Activated CD4-positive, alpha-beta T cell treated with anti-CD3 and anti-CD28 coated beads, Interleukin-2, amount 50 U/mL, for 16 hours (primary cell): Measurements from ENCODE around the gene SERTAD2.
A peak's percentile ranks its signal among the peaks of the same experiment; 100 is the strongest.

ENCODE experiments used
- DNase-seq: peaks from one replicate; pipeline ENCODE4 v3.0.0-alpha.2; 2020

SERTAD2 gene

GRCh38 chr2:64646007-64646880 lies 7.5 kb downstream of the SERTAD2 start:
- peak; percentile 82 for DNase-seq

GRCh38 chr2:64644458-64645382 lies 9.0 kb downstream of the SERTAD2 start:
- DNase-seq, result peak; percentile 61

- no peak for DNase-seq
Observed at GRCh38 chr2:64643838-64644457, 9.8 kb downstream of the SERTAD2 start.

GRCh38 chr2:64641599-64641998 lies 12.1 kb downstream of the SERTAD2 start:
- no peak for DNase-seq

- DNase-seq, result no peak
Observed at GRCh38 chr2:64640153-64641044, 13.3 kb downstream of the SERTAD2 start.

- no peak for DNase-seq
Observed at GRCh38 chr2:64639691-64640090, 14.0 kb downstream of the SERTAD2 start.

GRCh38 chr2:64638502-64639120 lies 15.1 kb downstream of the SERTAD2 start:
- DNase-seq, result no peak

GRCh38 chr2:64637931-64638330 lies 15.8 kb downstream of the SERTAD2 start:
- no peak for DNase-seq

GRCh38 chr2:64637000-64637635 lies 16.6 kb downstream of the SERTAD2 start:
- DNase-seq, result no peak

- no peak for DNase-seq
Observed at GRCh38 chr2:64635976-64636911, 17.5 kb downstream of the SERTAD2 start.

- no peak for DNase-seq
Observed at GRCh38 chr2:64634345-64635267, 19.1 kb downstream of the SERTAD2 start.

- no peak for DNase-seq
Observed at GRCh38 chr2:64632835-64633819, 20.6 kb downstream of the SERTAD2 start.

- no peak for DNase-seq
Observed at GRCh38 chr2:64631771-64632170, 21.9 kb downstream of the SERTAD2 start.

- DNase-seq, result no peak
Observed at GRCh38 chr2:64630752-64631151, 23.0 kb downstream of the SERTAD2 start.

GRCh38 chr2:64629875-64630274 lies 23.8 kb downstream of the SERTAD2 start:
- DNase-seq, result no peak

GRCh38 chr2:64629329-64629781 lies 24.4 kb downstream of the SERTAD2 start:
- DNase-seq, result no peak
